ENCODE data around the gene RNASEH2B. TPM values are rescaled to one million over a fixed set of nuclear protein-coding genes. Genes with fewer than 3 reads are reported as not detected.

Gene RNASEH2B
- polyA plus RNA-seq, 2 of the 4 experiments (the other 2 are of a cell fraction): 27.5 to 73.5 TPM

DNA sequence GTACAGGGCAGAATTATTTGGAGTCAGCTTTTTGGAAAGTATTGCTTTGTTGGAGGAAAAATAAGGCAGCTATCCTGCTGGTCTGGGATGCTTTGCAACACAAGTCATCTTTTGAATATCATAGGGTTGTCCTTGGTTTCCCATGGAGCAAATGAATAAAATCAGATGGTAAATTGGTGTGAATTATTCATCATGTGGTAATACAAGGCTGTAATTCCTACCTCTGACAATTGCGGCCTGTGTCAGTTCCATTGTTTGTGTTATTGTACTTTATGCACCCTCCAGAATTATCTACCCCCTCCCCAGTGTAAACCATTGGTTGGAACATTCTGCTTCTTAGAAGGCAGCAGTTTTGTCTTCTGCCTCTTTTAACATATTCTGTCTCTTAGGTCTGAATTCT, 46.2 kb downstream of the RNASEH2B start:
- TF ChIP-seq, protein P1, sequence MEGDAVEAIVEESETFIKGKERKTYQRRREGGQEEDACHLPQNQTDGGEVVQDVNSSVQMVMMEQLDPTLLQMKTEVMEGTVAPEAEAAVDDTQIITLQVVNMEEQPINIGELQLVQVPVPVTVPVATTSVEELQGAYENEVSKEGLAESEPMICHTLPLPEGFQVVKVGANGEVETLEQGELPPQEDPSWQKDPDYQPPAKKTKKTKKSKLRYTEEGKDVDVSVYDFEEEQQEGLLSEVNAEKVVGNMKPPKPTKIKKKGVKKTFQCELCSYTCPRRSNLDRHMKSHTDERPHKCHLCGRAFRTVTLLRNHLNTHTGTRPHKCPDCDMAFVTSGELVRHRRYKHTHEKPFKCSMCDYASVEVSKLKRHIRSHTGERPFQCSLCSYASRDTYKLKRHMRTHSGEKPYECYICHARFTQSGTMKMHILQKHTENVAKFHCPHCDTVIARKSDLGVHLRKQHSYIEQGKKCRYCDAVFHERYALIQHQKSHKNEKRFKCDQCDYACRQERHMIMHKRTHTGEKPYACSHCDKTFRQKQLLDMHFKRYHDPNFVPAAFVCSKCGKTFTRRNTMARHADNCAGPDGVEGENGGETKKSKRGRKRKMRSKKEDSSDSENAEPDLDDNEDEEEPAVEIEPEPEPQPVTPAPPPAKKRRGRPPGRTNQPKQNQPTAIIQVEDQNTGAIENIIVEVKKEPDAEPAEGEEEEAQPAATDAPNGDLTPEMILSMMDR (IDR thresholded peaks at IDR 0.05): no peak
- no peak for TF ChIP-seq EP300 (IDR thresholded peaks at IDR 0.05)
- TF ChIP-seq, protein P2, sequence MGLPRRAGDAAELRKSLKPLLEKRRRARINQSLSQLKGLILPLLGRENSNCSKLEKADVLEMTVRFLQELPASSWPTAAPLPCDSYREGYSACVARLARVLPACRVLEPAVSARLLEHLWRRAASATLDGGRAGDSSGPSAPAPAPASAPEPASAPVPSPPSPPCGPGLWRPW (IDR thresholded peaks at IDR 0.05): no peak
- TF ChIP-seq, protein P3, sequence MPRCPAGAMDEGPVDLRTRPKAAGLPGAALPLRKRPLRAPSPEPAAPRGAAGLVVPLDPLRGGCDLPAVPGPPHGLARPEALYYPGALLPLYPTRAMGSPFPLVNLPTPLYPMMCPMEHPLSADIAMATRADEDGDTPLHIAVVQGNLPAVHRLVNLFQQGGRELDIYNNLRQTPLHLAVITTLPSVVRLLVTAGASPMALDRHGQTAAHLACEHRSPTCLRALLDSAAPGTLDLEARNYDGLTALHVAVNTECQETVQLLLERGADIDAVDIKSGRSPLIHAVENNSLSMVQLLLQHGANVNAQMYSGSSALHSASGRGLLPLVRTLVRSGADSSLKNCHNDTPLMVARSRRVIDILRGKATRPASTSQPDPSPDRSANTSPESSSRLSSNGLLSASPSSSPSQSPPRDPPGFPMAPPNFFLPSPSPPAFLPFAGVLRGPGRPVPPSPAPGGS (IDR thresholded peaks at IDR 0.05): no peak
- no peak overlapping the region for H3K27ac ChIP-seq
- CTCF ChIA-PET: no interaction called here
- DNase-seq (ENCODE audit: low read depth in 1 of 2, low spot score in 1 of 2) (no peak), ATAC-seq (no peak), FAIRE-seq (no peak)
- no peaks in the 10 kb centered on the region for H3K4me1 ChIP-seq
- POLR2A ChIA-PET: no interaction called here
- H3K4me3 ChIP-seq: no peak overlapping the region
- no peaks in the 10 kb centered on the region for H3K9me3 ChIP-seq
- WGBS (ENCODE audit: missing lambda C conversion rate): 83% methylated on average over 1 of the region's 1 CpG
- no peak overlapping the region for H3K4me2 ChIP-seq

DNA sequence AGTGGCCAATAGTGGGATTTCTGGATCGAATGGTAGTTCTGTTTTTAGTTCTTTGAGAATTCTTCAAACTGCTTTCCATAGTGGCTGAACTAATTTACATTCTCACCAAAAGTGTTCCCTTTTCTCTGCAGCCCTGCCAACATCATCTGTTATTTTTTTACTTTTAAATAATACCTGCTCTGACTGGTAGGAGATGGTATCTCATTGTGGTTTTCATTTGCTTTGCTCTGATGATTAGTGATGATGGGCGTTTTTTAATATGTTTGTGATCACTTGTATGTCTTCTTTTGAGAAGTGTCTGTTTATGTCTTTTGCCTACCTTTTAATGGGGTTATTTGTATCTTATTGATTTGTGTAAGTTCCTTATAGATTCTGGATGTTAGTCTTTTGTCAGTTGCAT, 48.0 kb downstream of the RNASEH2B start:
- H3K27ac ChIP-seq: no peak overlapping the region
- no peak overlapping the region for H3K4me2 ChIP-seq
- no peaks in the 10 kb centered on the region for H3K9me3 ChIP-seq
- no peaks in the 10 kb centered on the region for H3K4me1 ChIP-seq
- ChIA-PET CTCF (no interaction called here), POLR2A (no interaction called here)
- H3K4me3 ChIP-seq: no peak overlapping the region
- FAIRE-seq: no peak
- WGBS (ENCODE audit: missing lambda C conversion rate): 70% methylated on average over 2 of the region's 2 CpGs
- no peak for TF ChIP-seq CBX2 (IDR thresholded peaks at IDR 0.05; ENCODE audit: borderline replicate concordance, low read depth)
- no peak for TF ChIP-seq MAZ (IDR thresholded peaks at IDR 0.05; ENCODE audit: borderline replicate concordance, low read depth, low read length)
- no peak for TF ChIP-seq CHD2 (IDR thresholded peaks at IDR 0.05; ENCODE audit: low read length, partially characterized antibody)
- TF ChIP-seq CEBPB (IDR thresholded peaks at IDR 0.05): no peak
- TF ChIP-seq RARB (CRISPR knock-in tag; IDR thresholded peaks at IDR 0.05): no peak
- TF ChIP-seq, protein P4, sequence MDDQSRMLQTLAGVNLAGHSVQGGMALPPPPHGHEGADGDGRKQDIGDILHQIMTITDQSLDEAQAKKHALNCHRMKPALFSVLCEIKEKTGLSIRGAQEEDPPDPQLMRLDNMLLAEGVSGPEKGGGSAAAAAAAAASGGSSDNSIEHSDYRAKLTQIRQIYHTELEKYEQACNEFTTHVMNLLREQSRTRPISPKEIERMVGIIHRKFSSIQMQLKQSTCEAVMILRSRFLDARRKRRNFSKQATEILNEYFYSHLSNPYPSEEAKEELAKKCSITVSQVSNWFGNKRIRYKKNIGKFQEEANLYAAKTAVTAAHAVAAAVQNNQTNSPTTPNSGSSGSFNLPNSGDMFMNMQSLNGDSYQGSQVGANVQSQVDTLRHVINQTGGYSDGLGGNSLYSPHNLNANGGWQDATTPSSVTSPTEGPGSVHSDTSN (IDR thresholded peaks at IDR 0.05): no peak
- DNase-seq (ENCODE audit: low read depth in 1 of 2, low spot score in 1 of 2): no peak
- no peak for ATAC-seq

DNA sequence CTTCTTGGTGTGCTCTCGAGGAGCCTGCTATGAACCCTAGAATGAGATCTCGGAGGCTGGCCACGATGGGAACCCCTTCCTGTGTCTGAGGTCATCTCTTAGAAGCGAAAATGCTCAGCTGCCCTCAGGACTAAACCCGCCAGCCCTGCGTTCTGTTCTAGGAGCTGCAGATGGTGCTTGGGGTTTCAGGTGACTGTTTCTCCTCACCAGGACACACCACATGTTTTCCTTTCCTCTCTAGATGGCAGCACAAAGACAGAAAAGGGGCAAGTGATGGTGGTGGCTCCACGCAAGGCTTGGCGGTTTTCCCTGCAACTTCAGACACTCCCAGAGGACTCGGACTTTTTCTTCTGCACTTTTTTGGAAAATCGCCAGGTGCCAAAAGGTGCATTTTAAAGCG, 60.1 kb downstream of the RNASEH2B start:
- Histone ChIP-seq H3K4me1 (no peaks in the 10 kb centered on the region), H3K4me3 (no peak overlapping the region), H3K4me2 (no peak overlapping the region), H3K9me3 (no peaks in the 10 kb centered on the region), H3K27ac (no peak overlapping the region)
- ChIA-PET POLR2A (no interaction called here), CTCF (interaction anchor here (0.5 to 1.0 kb wide), 2 partner anchors 153 to 161 kb away, joined by 3 to 4 read pairs; no protein-coding TSS in a partner anchor)
- DNase-seq (ENCODE audit: low read depth in 1 of 2, low spot score in 1 of 2) (peak in 1 of 2 experiments; percentile 14), ATAC-seq (peak; percentile 47 to 48; a peak in 2 of 6 replicates), FAIRE-seq (no peak)
- TF ChIP-seq MAFK (IDR thresholded peaks at IDR 0.05; ENCODE audit: partially characterized antibody) (no peak), RAD21 (conservative IDR thresholded peaks at IDR 0.05 in 1 of 2, IDR thresholded peaks at IDR 0.05 in 1 of 2) (peak in 1 of 2 experiments; percentile 13; a peak in 1 of 5 replicates)
- WGBS (ENCODE audit: missing lambda C conversion rate): 78% methylated on average over 11 of the region's 11 CpGs

DNA sequence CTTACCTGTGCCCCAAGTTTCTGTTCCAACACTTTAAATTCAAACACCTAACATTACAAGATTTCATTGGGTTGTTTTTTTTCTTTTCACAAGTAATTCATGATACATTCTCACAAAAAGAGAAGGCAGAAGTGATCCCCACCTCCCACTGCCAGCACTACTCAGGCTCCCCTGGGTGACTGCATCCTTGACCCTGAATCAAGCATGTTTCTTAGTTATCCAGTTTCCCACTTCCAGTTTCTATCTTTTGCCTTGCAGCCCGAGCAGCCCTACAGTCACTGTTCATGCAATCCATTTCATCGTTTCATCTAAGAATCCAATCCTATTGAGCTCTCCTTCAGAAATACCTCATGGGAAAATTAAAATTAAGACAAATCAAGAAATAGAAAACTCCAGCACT, 61.4 kb downstream of the RNASEH2B start:
- Histone ChIP-seq H3K27ac (no peak overlapping the region), H3K9me3 (no peaks in the 10 kb centered on the region), H3K4me2 (no peak overlapping the region), H3K4me3 (no peak overlapping the region), H3K4me1 (no peaks in the 10 kb centered on the region)
- ATAC-seq (no peak), DNase-seq (ENCODE audit: low read depth in 1 of 2, low spot score in 1 of 2) (no peak), FAIRE-seq (no peak)
- 91% methylated on average over 2 of the region's 2 CpGs for WGBS (ENCODE audit: missing lambda C conversion rate)
- CTCF ChIA-PET: no interaction called here
- POLR2A ChIA-PET: no interaction called here
- TF ChIP-seq HOXB13 (CRISPR knock-in tag; IDR thresholded peaks at IDR 0.05; ENCODE audit: low read depth) (no peak), RNF2 (IDR thresholded peaks at IDR 0.05; ENCODE audit: borderline replicate concordance, low read depth) (no peak), POLR2AphosphoS2 (conservative IDR thresholded peaks at IDR 0.05; ENCODE audit: low read length) (no peak), CBX8 (IDR thresholded peaks at IDR 0.05) (no peak), POLR2A (IDR thresholded peaks at IDR 0.05; ENCODE audit: low read length) (no peak), NR3C1 (IDR thresholded peaks at IDR 0.05) (no peak), HOXB5 (CRISPR knock-in tag; IDR thresholded peaks at IDR 0.05) (no peak), CEBPB (IDR thresholded peaks at IDR 0.05) (no peak), MAZ (IDR thresholded peaks at IDR 0.05; ENCODE audit: borderline replicate concordance, low read depth, low read length) (no peak), NFE2L2 (conservative IDR thresholded peaks at IDR 0.05; ENCODE audit: low read length) (no peak), ZC3H11A (IDR thresholded peaks at IDR 0.05) (no peak), RARB (CRISPR knock-in tag; IDR thresholded peaks at IDR 0.05) (no peak)
- TF ChIP-seq, protein P2 (IDR thresholded peaks at IDR 0.05): no peak
- TF ChIP-seq, protein P5, sequence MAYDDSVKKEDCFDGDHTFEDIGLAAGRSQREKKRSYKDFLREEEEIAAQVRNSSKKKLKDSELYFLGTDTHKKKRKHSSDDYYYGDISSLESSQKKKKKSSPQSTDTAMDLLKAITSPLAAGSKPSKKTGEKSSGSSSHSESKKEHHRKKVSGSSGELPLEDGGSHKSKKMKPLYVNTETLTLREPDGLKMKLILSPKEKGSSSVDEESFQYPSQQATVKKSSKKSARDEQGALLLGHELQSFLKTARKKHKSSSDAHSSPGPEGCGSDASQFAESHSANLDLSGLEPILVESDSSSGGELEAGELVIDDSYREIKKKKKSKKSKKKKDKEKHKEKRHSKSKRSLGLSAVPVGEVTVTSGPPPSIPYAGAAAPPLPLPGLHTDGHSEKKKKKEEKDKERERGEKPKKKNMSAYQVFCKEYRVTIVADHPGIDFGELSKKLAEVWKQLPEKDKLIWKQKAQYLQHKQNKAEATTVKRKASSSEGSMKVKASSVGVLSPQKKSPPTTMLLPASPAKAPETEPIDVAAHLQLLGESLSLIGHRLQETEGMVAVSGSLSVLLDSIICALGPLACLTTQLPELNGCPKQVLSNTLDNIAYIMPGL (CRISPR knock-in tag; IDR thresholded peaks at IDR 0.05; ENCODE audit: borderline replicate concordance): no peak
- TF ChIP-seq, protein P6, sequence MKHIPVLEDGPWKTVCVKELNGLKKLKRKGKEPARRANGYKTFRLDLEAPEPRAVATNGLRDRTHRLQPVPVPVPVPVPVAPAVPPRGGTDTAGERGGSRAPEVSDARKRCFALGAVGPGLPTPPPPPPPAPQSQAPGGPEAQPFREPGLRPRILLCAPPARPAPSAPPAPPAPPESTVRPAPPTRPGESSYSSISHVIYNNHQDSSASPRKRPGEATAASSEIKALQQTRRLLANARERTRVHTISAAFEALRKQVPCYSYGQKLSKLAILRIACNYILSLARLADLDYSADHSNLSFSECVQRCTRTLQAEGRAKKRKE (CRISPR knock-in tag; IDR thresholded peaks at IDR 0.05; ENCODE audit: low read depth): no peak
